Endothelial cell of umbilical vein (primary cell): ENCODE data around the gene DIP2A.

ENCODE experiments used
- CTCF ChIP-seq, 2 donors: IDR thresholded peaks; 1 replicate in 1 of 2; 2 replicates in 1 of 2; pipeline ENCODE4 v1.5.1; 2011; ENCODE audit warnings: low read length in 2 of 2, mild to moderate bottlenecking in 2 of 2, moderate library complexity in 2 of 2, control low read depth in 1 of 2, inconsistent platforms in 1 of 2, low read depth in 1 of 2; ENCODE audit not compliant: insufficient read depth in 1 of 2; ENCODE audit errors: extremely low read depth in 1 of 2
- EZH2 ChIP-seq: IDR thresholded peaks from 2 replicates; pipeline ENCODE4 v1.6.1; 2012; ENCODE audit warnings: borderline replicate concordance, low read depth, mild to moderate bottlenecking, moderate library complexity, low read length, inconsistent platforms; ENCODE audit not compliant: severe bottlenecking
- MYC ChIP-seq: IDR thresholded peaks from one replicate; pipeline ENCODE4 v1.6.1; 2011; ENCODE audit warnings: mild to moderate bottlenecking, low read depth, low read length
- POLR2A ChIP-seq: IDR thresholded peaks from 2 replicates; pipeline ENCODE4 v1.6.1; 2012; ENCODE audit warnings: low read depth, mild to moderate bottlenecking, control low read depth, low read length
- POLR2AphosphoS5 ChIP-seq: IDR thresholded peaks from 2 replicates; pipeline ENCODE4 v1.6.1; 2012; ENCODE audit warnings: low read depth, mild to moderate bottlenecking, control low read depth, low read length, moderate library complexity; ENCODE audit not compliant: insufficient read depth

GRCh38 chr21:46545363-46545762, 86.7 kb downstream of the DIP2A start:
- TF ChIP-seq CTCF (IDR thresholded peaks at IDR 0.05; ENCODE audit: extremely low read depth in 1 of 2, insufficient read depth in 1 of 2, low read depth in 1 of 2, low read length in 2 of 2) (no peak), EZH2 (no peak), POLR2AphosphoS5 (no peak), MYC (no peak), POLR2A (no peak)
